ENCODE measurements around the gene NRG3. TPM values are rescaled to one million over a fixed set of nuclear protein-coding genes. Genes with fewer than 3 reads are reported as not detected.

Gene NRG3
- total RNA-seq (not detected in 2 replicates), polyA plus RNA-seq (0.06 TPM in 1 of 2 replicates, not detected in the other), polyA minus RNA-seq (0.14 and 0.17 TPM in 2 replicates)
- total RNA-seq (2013), result not detected

DNA sequence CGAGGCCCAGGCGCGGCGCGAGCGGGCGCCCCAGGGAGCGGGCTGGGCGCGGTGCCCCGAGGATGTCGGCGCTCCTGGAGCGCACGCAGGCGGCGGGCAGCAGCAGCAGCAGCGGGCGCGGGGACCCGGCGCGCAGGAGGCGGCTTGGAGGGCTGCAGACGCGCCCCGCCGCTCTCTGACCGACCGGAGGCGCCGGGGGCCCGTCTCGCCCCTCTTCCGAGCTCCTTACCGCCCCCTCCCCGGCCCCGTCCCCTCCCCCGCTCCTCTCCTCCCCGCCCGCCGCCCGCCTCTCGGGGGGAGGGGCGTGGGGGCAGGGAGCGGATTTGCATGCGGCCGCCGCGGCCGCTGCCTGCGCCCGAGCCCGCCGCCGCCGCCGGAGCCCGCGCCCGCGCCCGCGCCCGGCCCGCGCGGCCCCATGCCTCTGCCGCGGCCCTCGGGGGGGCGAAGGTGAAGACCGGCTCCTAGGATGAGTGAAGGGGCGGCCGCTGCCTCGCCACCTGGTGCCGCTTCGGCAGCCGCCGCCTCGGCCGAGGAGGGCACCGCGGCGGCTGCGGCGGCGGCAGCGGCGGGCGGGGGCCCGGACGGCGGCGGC is at the start of gene NRG3:
TSS of gene NRG3 (plus strand) at position 320 of the 592 bp plus-strand sequence.
- no peaks in the 10 kb centered on the region for H3K9me3 Mint-ChIP-seq (ENCODE audit: insufficient read depth)
- Histone ChIP-seq H3K4me3 (ENCODE audit: control extremely low read depth in 1 of 5, extremely low read depth in 1 of 5, insufficient read depth in 1 of 5, low read depth in 2 of 5, low read length in 4 of 5) (peak within 1 kb of the TSS in 1 of 5 experiments; percentile 19), H3K27me3 (replicated peaks in 1 of 4; ENCODE audit: control extremely low read depth in 1 of 4, control insufficient read depth in 3 of 4, insufficient read depth in 4 of 4, low read length in 3 of 4) (peaks cover 0 to 33% (median 20%) of the 10 kb centered on the region in 4 experiments), H3K4me2 (replicated peaks; ENCODE audit: low read depth, low read length, poor library complexity, severe bottlenecking) (peak within 1 kb of the TSS; percentile 34), H3K36me3 (replicated peaks in 1 of 2; ENCODE audit: control extremely low read depth in 1 of 2, control insufficient read depth in 1 of 2, extremely low read depth in 1 of 2, insufficient read depth in 2 of 2, low read length in 1 of 2) (no peaks in the 10 kb centered on the region), H3K9me3 (ENCODE audit: control extremely low read depth in 1 of 3, control insufficient read depth in 2 of 3, insufficient read depth in 1 of 3, low read length in 2 of 3) (peaks cover 0 to 13% (median 0%) of the 10 kb centered on the region in 3 donors), H3K79me2 (ENCODE audit: control insufficient read depth, insufficient read depth, low read length) (no peaks in the 10 kb centered on the region), H4K20me1 (ENCODE audit: control insufficient read depth, insufficient read depth, low read length, poor library complexity, severe bottlenecking) (no peaks in the 10 kb centered on the region), H2AFZ (ENCODE audit: insufficient read depth, low read depth, low read length, poor library complexity, severe bottlenecking) (no peak within 1 kb of the TSS), H3K27ac (ENCODE audit: low read length in 2 of 2) (no peak within 1 kb of the TSS), H3K9ac (ENCODE audit: low read length) (no peak within 1 kb of the TSS), H3K4me1 (ENCODE audit: control insufficient read depth in 2 of 2, insufficient read depth in 2 of 2, low read length in 2 of 2) (peaks cover 10 to 14% of the 10 kb centered on the region in 2 donors)
- ChIA-PET POLR2A (no interaction called here), CTCF (no interaction called here)
- intact Hi-C loops (cut with micrococcal nuclease), result no loop called here
- H3K27me3 Mint-ChIP-seq, result peaks cover 50% of the 10 kb centered on the region
- ATAC-seq (ENCODE audit: low read depth) (no peak), DNase-seq (no peak)
- H3K27ac Mint-ChIP-seq, result no peak within 1 kb of the TSS
- H3K4me1 Mint-ChIP-seq, result peaks cover 12% of the 10 kb centered on the region
- 4% methylated on average over 74 of the region's 95 CpGs for WGBS (ENCODE audit: insufficient coverage)
- peak within 1 kb of the TSS; percentile 55 for H3K4me3 Mint-ChIP-seq
- TF ChIP-seq EZH2 (IDR thresholded peaks at IDR 0.05; ENCODE audit: borderline replicate concordance, insufficient read depth, low read depth, low read length, poor library complexity, severe bottlenecking), result no peak
- TF ChIP-seq CTCF (IDR thresholded peaks at IDR 0.05), result no peak

DNA sequence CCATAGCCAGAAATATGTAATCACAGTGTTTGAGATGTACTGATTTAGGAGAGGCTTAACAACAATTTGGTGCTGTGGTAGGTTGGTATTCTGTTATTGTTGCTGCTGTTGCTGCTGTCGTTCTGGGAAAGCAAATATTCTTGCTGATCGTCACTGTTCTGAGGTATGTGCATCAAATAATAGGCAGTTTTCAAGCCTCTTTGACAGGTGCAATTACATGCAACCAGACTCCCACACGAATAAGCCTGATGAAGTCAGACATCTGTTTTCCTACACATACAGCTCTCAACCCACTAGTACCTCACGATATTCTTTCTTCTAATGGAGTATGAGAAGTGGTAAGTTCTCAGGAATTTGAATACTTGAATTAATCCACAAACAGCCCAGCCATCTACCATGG is 46.7 kb upstream of the NRG3 start:
- no peak overlapping the region for H3K9ac ChIP-seq (ENCODE audit: low read length)
- no peak overlapping the region for H3K4me3 ChIP-seq (ENCODE audit: control extremely low read depth in 1 of 5, extremely low read depth in 1 of 5, insufficient read depth in 1 of 5, low read depth in 2 of 5, low read length in 4 of 5)
- H3K27ac ChIP-seq (ENCODE audit: low read length in 2 of 2), result no peak overlapping the region
- Mint-ChIP-seq H3K4me1 (no peaks in the 10 kb centered on the region), H3K27me3 (no peaks in the 10 kb centered on the region), H3K4me3 (no peak overlapping the region), H3K27ac (no peak overlapping the region), H3K9me3 (ENCODE audit: insufficient read depth) (peaks cover 5% of the 10 kb centered on the region)
- H3K9me3 ChIP-seq (ENCODE audit: control extremely low read depth in 1 of 3, control insufficient read depth in 2 of 3, insufficient read depth in 1 of 3, low read length in 2 of 3), result peaks cover 0 to 3% (median 0%) of the 10 kb centered on the region in 3 donors
- TF ChIP-seq EZH2 (IDR thresholded peaks at IDR 0.05; ENCODE audit: borderline replicate concordance, insufficient read depth, low read depth, low read length, poor library complexity, severe bottlenecking) (no peak), CTCF (IDR thresholded peaks at IDR 0.05) (no peak)
- H3K79me2 ChIP-seq (ENCODE audit: control insufficient read depth, insufficient read depth, low read length), result no peaks in the 10 kb centered on the region
- no peak overlapping the region for H3K4me2 ChIP-seq (replicated peaks; ENCODE audit: low read depth, low read length, poor library complexity, severe bottlenecking)
- intact Hi-C loops (cut with micrococcal nuclease), result no loop called here
- H3K27me3 ChIP-seq (replicated peaks in 1 of 4; ENCODE audit: control extremely low read depth in 1 of 4, control insufficient read depth in 3 of 4, insufficient read depth in 4 of 4, low read length in 3 of 4), result no peaks in the 10 kb centered on the region
- no peaks in the 10 kb centered on the region for H4K20me1 ChIP-seq (ENCODE audit: control insufficient read depth, insufficient read depth, low read length, poor library complexity, severe bottlenecking)
- H3K4me1 ChIP-seq (ENCODE audit: control insufficient read depth in 2 of 2, insufficient read depth in 2 of 2, low read length in 2 of 2), result no peaks in the 10 kb centered on the region
- H3K36me3 ChIP-seq (replicated peaks in 1 of 2; ENCODE audit: control extremely low read depth in 1 of 2, control insufficient read depth in 1 of 2, extremely low read depth in 1 of 2, insufficient read depth in 2 of 2, low read length in 1 of 2), result no peaks in the 10 kb centered on the region
- ATAC-seq (ENCODE audit: low read depth) (no peak), DNase-seq (no peak)
- CTCF ChIA-PET, result no interaction called here
- POLR2A ChIA-PET, result no interaction called here
- 100% methylated on average over 2 of the region's 4 CpGs for whole genome bisulfite sequencing (ENCODE audit: insufficient coverage)
- H2AFZ ChIP-seq (ENCODE audit: insufficient read depth, low read depth, low read length, poor library complexity, severe bottlenecking), result no peak overlapping the region
